Testis (tissue), 3 donors: ENCODE results near the gene FAM53B. TPM values are rescaled to one million over a fixed set of nuclear protein-coding genes. Genes with fewer than 3 reads are reported as not detected.
A peak's percentile ranks its signal among the peaks of the same experiment; 100 is the strongest.

Source experiments
- DNase-seq: peaks from one replicate; pipeline ENCODE4 v3.0.0-alpha.2; 2019
- H3K27ac ChIP-seq, 2 donors: fragments of 200-600 bp; sonication (generic); one replicate each; pipeline ENCODE4 v1.5.1; 2019
- H3K27me3 ChIP-seq: fragments of 200-600 bp; sonication (generic); one replicate; pipeline ENCODE4 v1.5.1; 2019
- H3K36me3 ChIP-seq: fragments of 200-600 bp; sonication (generic); one replicate; pipeline ENCODE4 v1.5.1; 2017; ENCODE audit warnings: low read depth; ENCODE audit errors: missing control alignments
- H3K4me1 ChIP-seq: fragments of 200-600 bp; sonication (generic); one replicate; pipeline ENCODE4 v1.5.1; 2019
- H3K4me3 ChIP-seq, 2 donors: fragments of 200-600 bp; sonication (generic); one replicate each; pipeline ENCODE4 v1.5.1; 2017 to 2019
- H3K9me3 ChIP-seq: fragments of 200-600 bp; sonication (generic); one replicate; pipeline ENCODE4 v1.5.1; 2017
- POLR2A ChIP-seq: fragments of 450-650 bp; IDR thresholded peaks from one replicate; pipeline ENCODE4 v1.6.1; 2017; ENCODE audit warnings: antibody characterized with exemption, mild to moderate bottlenecking, moderate library complexity
- WGBS, 2 donors: methylation state at CpG; one replicate each; pipeline ENCODE4 v1.1.5; 2018; 5-methylcytosine and 5-hydroxymethylcytosine counted together
- intact Hi-C: fragments of 100-400 bp; cut with DNase I; formaldehyde crosslinking; loops from one replicate; pipeline ENCODE4 v1.15.1; 2023; ENCODE audit warnings: low total_unique reads
- polyA plus RNA-seq: library from polyadenylated mRNA; stranded (reverse); fragments of 350-450 nt; fragmentation: Illumina TruSeq; extraction: RNeasy Lipid Tissue Mini Kit (QIAGEN cat#74804); gene quantifications from one replicate; pipeline ENCODE4 v1.2.3, GENCODE V29; 2014; ENCODE audit warnings: low read depth, low replicate concordance; ENCODE audit not compliant: insufficient read depth
- total RNA-seq, 2 donors: library from RNA; depleted of rRNA; stranded (reverse); fragments of >200 nt; gene quantifications; one replicate each; pipeline ENCODE4 v1.2.3, GENCODE V29; 2016
- TF ChIP-seq, protein P1 (sequence below), 3 experiments: fragments of 450-650 bp in 2 of 3; fragments of 200-600 bp in 1 of 3; sonication (generic) in 1 of 3; IDR thresholded peaks; one replicate each; pipeline ENCODE4 v1.5.1; 2016 to 2019; ENCODE audit warnings: antibody characterized with exemption in 3 of 3, mild to moderate bottlenecking in 2 of 3, moderate library complexity in 1 of 3

Gene FAM53B
- total and polyA plus RNA-seq, 3 donors from 2014 or later: 36.9 to 125 (median 109) TPM

- H3K4me3 ChIP-seq: no peak overlapping the region
- 53 to 75% methylated on average over 4 to 5 of the region's 5 CpGs for WGBS, 2 donors
- DNase-seq: no peak
- no peaks in the 10 kb centered on the region for H3K36me3 ChIP-seq
- intact Hi-C loops: no loop called here
- H3K27me3 ChIP-seq: no peaks in the 10 kb centered on the region
- TF ChIP-seq, protein P1, sequence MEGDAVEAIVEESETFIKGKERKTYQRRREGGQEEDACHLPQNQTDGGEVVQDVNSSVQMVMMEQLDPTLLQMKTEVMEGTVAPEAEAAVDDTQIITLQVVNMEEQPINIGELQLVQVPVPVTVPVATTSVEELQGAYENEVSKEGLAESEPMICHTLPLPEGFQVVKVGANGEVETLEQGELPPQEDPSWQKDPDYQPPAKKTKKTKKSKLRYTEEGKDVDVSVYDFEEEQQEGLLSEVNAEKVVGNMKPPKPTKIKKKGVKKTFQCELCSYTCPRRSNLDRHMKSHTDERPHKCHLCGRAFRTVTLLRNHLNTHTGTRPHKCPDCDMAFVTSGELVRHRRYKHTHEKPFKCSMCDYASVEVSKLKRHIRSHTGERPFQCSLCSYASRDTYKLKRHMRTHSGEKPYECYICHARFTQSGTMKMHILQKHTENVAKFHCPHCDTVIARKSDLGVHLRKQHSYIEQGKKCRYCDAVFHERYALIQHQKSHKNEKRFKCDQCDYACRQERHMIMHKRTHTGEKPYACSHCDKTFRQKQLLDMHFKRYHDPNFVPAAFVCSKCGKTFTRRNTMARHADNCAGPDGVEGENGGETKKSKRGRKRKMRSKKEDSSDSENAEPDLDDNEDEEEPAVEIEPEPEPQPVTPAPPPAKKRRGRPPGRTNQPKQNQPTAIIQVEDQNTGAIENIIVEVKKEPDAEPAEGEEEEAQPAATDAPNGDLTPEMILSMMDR (IDR thresholded peaks at IDR 0.05): no peak
- no peak for TF ChIP-seq POLR2A
- H3K27ac ChIP-seq: peak overlapping the region in 1 of 2 donors; percentile 87
- H3K4me1 ChIP-seq: peaks cover 55% of the 10 kb centered on the region
- no peaks in the 10 kb centered on the region for H3K9me3 ChIP-seq
These were observed 60.4 kb downstream of the FAM53B start for GRCh38 chr10:124683814-124684213.

- Histone ChIP-seq H3K27ac (no peak overlapping the region), H3K27me3 (no peaks in the 10 kb centered on the region), H3K9me3 (no peaks in the 10 kb centered on the region), H3K4me3 (no peak overlapping the region), H3K4me1 (peaks cover 55% of the 10 kb centered on the region), H3K36me3 (no peaks in the 10 kb centered on the region)
- WGBS, 2 donors: 93 to 95% methylated on average over 28 to 36 of the region's 36 CpGs
- TF ChIP-seq, protein P1 (IDR thresholded peaks at IDR 0.05): no peak
- no peak for TF ChIP-seq POLR2A
- intact Hi-C loops: no loop called here
- DNase-seq: no peak
These were observed 62.3 kb downstream of the FAM53B start for GRCh38 chr10:124681626-124682552.

GRCh38 chr10:124681091-124681490, 63.1 kb downstream of the FAM53B start:
- intact Hi-C loops: no loop called here
- no peaks in the 10 kb centered on the region for H3K36me3 ChIP-seq
- TF ChIP-seq, protein P1 (IDR thresholded peaks at IDR 0.05): no peak
- no peak for TF ChIP-seq POLR2A
- H3K27ac ChIP-seq: peak overlapping the region in 1 of 2 donors; percentile 12
- H3K9me3 ChIP-seq: no peaks in the 10 kb centered on the region
- no peak for DNase-seq
- no peak overlapping the region for H3K4me3 ChIP-seq
- WGBS, 2 donors: 89 to 94% methylated on average over 5 of the region's 5 CpGs
- peaks cover 54% of the 10 kb centered on the region for H3K4me1 ChIP-seq
- no peaks in the 10 kb centered on the region for H3K27me3 ChIP-seq

- no peak for DNase-seq
- H3K4me3 ChIP-seq: no peak overlapping the region
- no peak for TF ChIP-seq POLR2A
- TF ChIP-seq, protein P1 (IDR thresholded peaks at IDR 0.05): no peak
- peaks cover 50% of the 10 kb centered on the region for H3K4me1 ChIP-seq
- peak overlapping the region in 1 of 2 donors; percentile 12 for H3K27ac ChIP-seq
- no peaks in the 10 kb centered on the region for H3K27me3 ChIP-seq
- H3K9me3 ChIP-seq: no peaks in the 10 kb centered on the region
- no peaks in the 10 kb centered on the region for H3K36me3 ChIP-seq
- 74 to 80% methylated on average over 6 to 7 of the region's 7 CpGs for WGBS, 2 donors
- intact Hi-C loops: no loop called here
These were observed 63.5 kb downstream of the FAM53B start for GRCh38 chr10:124680675-124681074.
